Uterus (tissue), 4 donors: ENCODE data around the gene TRAPPC6A. TPM values are rescaled to one million over a fixed set of nuclear protein-coding genes. Genes with fewer than 3 reads are reported as not detected.
"Not testable (repeated sequence)": the region's sequence is repeated elsewhere in the genome, so short reads cannot be mapped to it uniquely, and the experiment has no call there.

Source experiments
- DNase-seq, 2 donors: peaks; one replicate each; pipeline ENCODE4 v3.0.0-alpha.2; 2019 to 2020
- H3K27ac ChIP-seq, 2 donors: fragments of 200-600 bp; sonication (generic); 1 replicate in 1 of 2; 2 replicates in 1 of 2; pipeline ENCODE4 v1.5.1; 2016 to 2018
- H3K27me3 ChIP-seq, 2 donors: fragments of 200-600 bp; sonication (generic); one replicate each; pipeline ENCODE4 v1.5.1; 2018 to 2019; ENCODE audit warnings: control low read depth in 1 of 2
- H3K36me3 ChIP-seq, 2 donors: fragments of 200-600 bp; sonication (generic); one replicate each; pipeline ENCODE4 v1.5.1; 2019; ENCODE audit warnings: control low read depth in 1 of 2
- H3K4me1 ChIP-seq, 2 donors: fragments of 200-600 bp; sonication (generic); one replicate each; pipeline ENCODE4 v1.5.1; 2018 to 2019; ENCODE audit warnings: control low read depth in 1 of 2
- H3K4me3 ChIP-seq, 2 donors: fragments of 200-600 bp; sonication (generic); 1 replicate in 1 of 2; 2 replicates in 1 of 2; pipeline ENCODE4 v1.5.1; 2018 to 2019; ENCODE audit warnings: mild to moderate bottlenecking in 1 of 2
- H3K9me3 ChIP-seq, 2 donors: fragments of 200-600 bp; sonication (generic); one replicate each; pipeline ENCODE4 v1.5.1; 2019; ENCODE audit warnings: control low read depth in 1 of 2
- POLR2A ChIP-seq, 2 donors: fragments of 450-650 bp; IDR thresholded peaks; one replicate each; pipeline ENCODE4 v1.6.1; 2016; ENCODE audit warnings: antibody characterized with exemption in 2 of 2, mild to moderate bottlenecking in 1 of 2, moderate library complexity in 1 of 2
- intact Hi-C: fragments of 100-400 bp; cut with DNase I; formaldehyde crosslinking; loops from one replicate; pipeline ENCODE4 v1.15.1; 2023; ENCODE audit warnings: low total_unique reads
- total RNA-seq, 4 donors: library from RNA; depleted of rRNA in 3 of 4; stranded (reverse); fragments of >200 nt in 3 of 4; gene quantifications; one replicate each; pipeline versions ENCODE4 v1.1.0 to v1.2.4, GENCODE V29; 2014 to 2023
- TF ChIP-seq, protein P1 (sequence below), 4 experiments: fragments of 200-600 bp in 2 of 4; fragments of 450-650 bp in 2 of 4; sonication (generic) in 2 of 4; IDR thresholded peaks; one replicate each; pipeline ENCODE4 v1.5.1; 2016 to 2019; ENCODE audit warnings: antibody characterized with exemption in 4 of 4, mild to moderate bottlenecking in 2 of 4, moderate library complexity in 1 of 4
- donor health status: DM: yes; HTN: yes; CAD: no.

Gene TRAPPC6A
- total RNA-seq, 4 donors from 2014 or later = 4.1 to 25.9 (median 16.5) TPM

DNA sequence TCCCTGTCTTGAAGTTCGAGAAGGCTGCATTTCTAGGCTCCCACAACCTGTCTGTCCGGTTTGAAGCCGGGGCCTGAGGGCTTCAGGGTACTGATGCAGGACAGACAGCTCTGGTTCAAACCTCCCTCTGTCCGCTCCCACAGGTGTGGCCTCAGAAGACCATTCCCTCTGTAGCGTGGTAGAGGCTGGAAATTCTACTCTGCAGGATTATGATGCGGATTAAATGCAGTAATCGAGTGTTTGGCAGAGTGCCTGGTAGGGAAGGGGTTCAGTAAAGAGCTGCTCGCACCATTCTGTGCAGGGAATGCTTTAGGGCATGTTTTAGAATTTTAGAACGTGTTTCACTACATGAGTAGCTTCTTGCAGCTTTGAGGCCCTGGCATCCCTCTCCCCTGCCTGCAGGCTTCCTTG lies 54.6 kb downstream of the TRAPPC6A start:
- DNase-seq = no peak
- intact Hi-C loops = no loop called here
- Histone ChIP-seq H3K9me3 (no peaks in the 10 kb centered on the region), H3K4me3 (no peak overlapping the region), H3K36me3 (no peaks in the 10 kb centered on the region), H3K27me3 (no peaks in the 10 kb centered on the region), H3K4me1 (no peaks in the 10 kb centered on the region), H3K27ac (no peak overlapping the region)
- TF ChIP-seq, protein P1, sequence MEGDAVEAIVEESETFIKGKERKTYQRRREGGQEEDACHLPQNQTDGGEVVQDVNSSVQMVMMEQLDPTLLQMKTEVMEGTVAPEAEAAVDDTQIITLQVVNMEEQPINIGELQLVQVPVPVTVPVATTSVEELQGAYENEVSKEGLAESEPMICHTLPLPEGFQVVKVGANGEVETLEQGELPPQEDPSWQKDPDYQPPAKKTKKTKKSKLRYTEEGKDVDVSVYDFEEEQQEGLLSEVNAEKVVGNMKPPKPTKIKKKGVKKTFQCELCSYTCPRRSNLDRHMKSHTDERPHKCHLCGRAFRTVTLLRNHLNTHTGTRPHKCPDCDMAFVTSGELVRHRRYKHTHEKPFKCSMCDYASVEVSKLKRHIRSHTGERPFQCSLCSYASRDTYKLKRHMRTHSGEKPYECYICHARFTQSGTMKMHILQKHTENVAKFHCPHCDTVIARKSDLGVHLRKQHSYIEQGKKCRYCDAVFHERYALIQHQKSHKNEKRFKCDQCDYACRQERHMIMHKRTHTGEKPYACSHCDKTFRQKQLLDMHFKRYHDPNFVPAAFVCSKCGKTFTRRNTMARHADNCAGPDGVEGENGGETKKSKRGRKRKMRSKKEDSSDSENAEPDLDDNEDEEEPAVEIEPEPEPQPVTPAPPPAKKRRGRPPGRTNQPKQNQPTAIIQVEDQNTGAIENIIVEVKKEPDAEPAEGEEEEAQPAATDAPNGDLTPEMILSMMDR (IDR thresholded peaks at IDR 0.05) = no peak
- no peak for TF ChIP-seq POLR2A (IDR thresholded peaks at IDR 0.05)

DNA sequence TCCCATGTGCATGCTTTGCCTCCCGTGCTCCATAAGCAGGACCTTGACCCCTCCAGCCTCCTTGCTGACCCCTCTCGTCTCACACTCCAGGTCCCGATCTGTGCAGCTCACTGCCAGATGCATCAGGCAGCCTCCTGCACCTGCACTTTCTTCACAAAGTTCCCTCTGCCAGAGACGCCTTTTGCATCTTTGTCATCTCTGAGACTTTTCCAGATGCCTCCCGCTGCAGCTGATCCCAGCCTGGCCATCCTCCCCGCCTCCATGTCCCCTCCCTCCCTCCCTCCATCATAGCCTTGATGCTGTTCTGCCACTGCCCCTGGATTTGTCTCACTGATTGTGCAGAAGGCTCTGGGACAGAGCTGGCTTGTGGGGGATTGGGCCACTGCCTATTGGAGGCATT lies 55.2 kb downstream of the TRAPPC6A start:
- DNase-seq = no peak
- Histone ChIP-seq H3K4me3 (no peak overlapping the region), H3K27me3 (no peaks in the 10 kb centered on the region), H3K36me3 (no peaks in the 10 kb centered on the region), H3K4me1 (no peaks in the 10 kb centered on the region), H3K27ac (no peak overlapping the region), H3K9me3 (no peaks in the 10 kb centered on the region)
- intact Hi-C loops = no loop called here
- TF ChIP-seq, protein P1 (IDR thresholded peaks at IDR 0.05) = no peak
- TF ChIP-seq POLR2A (IDR thresholded peaks at IDR 0.05) = no peak

DNA sequence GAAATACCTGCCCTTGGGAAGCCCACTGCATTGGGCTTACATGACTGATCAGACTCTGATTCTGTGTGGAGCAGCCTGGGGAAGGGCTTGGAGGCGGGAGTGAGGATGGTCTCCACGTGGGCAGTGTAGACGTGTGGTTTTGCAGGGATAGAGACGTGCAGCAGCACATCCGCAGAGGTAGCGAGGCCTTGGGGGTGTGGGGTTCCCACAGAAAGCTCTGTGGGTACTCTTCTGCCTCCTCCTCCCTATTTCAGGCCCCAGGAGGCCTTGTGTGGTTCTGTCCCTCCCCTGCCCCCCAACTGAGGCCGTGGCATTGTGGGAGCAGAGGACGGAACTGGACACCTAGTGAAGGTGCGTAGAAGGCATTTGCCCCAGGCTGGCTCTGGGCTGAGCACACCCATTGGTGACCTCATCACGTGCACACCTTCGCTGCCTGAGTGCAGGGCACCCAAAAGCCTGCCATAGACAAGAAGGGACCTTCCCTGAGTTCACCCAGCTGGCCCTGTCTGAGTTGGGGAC lies 56.2 kb downstream of the TRAPPC6A start:
- Histone ChIP-seq H3K4me1 (no peaks in the 10 kb centered on the region), H3K9me3 (no peaks in the 10 kb centered on the region), H3K4me3 (no peak overlapping the region), H3K27me3 (no peaks in the 10 kb centered on the region), H3K27ac (no peak overlapping the region), H3K36me3 (no peaks in the 10 kb centered on the region)
- no peak for DNase-seq
- intact Hi-C loops = no loop called here
- TF ChIP-seq, protein P1 (IDR thresholded peaks at IDR 0.05) = no peak
- no peak for TF ChIP-seq POLR2A (IDR thresholded peaks at IDR 0.05)

DNA sequence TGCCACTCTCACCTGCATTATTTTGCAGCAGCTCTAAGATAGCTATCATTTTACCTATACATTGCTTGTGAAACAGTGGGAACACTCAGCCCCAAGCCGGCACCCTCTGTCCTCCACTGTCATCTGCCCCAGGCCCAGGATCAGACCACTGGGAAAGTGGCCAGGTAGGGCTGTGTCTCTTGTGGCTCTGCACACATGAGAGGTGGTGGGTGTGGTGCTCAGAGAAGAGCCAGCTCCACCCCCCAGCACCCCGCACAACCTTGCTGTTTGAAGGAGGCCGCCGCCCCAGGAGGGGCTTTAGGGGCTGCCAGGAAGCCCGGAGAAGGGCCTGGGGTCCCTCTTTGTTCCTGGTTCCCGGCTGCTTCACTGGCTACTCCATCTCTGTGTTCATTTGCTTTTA lies 58.5 kb downstream of the TRAPPC6A start:
- H3K27ac ChIP-seq = no peak overlapping the region
- intact Hi-C loops = no loop called here
- TF ChIP-seq POLR2A (IDR thresholded peaks at IDR 0.05) = no peak
- TF ChIP-seq, protein P1 (IDR thresholded peaks at IDR 0.05) = no peak

DNA sequence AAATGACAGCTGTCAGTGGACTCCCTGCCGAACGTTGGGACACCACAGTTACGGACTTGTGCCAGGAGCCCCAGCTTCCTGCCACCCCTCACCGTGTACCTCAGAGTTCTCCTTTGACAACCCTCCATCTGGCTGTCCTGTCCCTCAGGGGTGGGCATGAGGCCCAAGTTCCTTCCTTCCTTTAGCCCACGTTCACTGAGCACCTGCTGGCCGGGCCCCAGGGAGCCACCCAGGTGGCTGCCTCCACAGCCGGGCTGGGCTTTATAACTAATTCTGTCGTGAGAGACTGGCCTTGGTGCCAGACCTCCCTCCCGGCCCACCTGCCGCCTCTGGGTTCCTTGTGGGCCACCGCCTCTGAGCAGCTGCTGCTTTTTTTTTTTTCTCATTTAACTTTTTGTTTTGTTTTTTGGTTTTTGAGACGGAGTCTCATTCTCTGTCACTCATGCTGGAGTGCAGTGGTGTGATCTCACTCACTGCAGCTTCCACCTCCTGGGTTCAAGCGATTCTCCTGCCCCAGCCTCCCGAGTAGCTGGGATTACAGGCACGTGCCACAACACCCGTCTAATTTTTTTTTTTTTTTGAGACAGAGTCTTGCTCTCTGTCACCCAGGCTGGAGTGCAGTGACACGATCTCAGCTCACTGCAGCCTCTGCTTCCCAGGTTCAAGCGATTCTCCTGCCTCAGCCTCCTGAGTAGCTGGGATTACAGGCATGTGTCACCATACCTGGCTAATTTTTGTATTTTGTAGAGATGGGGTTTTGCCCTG lies 59.3 kb downstream of the TRAPPC6A start:
- H3K4me3 ChIP-seq, DNase-seq, H3K4me1 ChIP-seq, H3K9me3 ChIP-seq, intact Hi-C loops, H3K27me3 ChIP-seq, H3K27ac ChIP-seq, H3K36me3 ChIP-seq: not testable (repeated sequence)

More for the DNA sequence above, 58.5 kb downstream of the TRAPPC6A start:
- DNase-seq = no peak
- Histone ChIP-seq H3K27me3 (no peaks in the 10 kb centered on the region), H3K4me3 (no peak overlapping the region), H3K36me3 (no peaks in the 10 kb centered on the region), H3K9me3 (no peaks in the 10 kb centered on the region), H3K4me1 (no peaks in the 10 kb centered on the region)
